ENCODE measurements around the gene SPPL3.
"Not testable (repeated sequence)": the region's sequence is repeated elsewhere in the genome, so short reads cannot be mapped to it uniquely, and the experiment has no call there.

The SPPL3 gene

DNA sequence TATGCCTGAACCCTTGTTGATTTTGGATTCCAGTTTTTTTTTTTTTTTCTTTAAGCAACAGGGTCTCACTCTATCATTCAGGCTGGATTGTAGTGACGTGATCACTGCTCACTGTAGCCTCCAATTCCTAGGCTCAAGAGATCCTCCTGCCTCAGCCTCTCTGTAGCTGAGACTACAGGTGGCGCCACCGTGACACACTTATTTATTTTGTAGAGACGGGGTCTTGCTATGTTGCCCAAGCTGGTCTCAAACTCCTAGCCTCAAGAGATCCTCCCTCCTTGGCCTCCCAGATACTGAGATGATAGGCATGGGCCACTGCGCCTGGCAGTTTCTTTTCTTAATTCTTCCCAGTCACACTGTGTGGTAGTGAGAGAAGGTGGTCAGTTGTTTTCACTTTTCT, 153.4 kb downstream of the SPPL3 start:
- DNase-seq (ENCODE audit: low read depth in 2 of 2): no peak

DNA sequence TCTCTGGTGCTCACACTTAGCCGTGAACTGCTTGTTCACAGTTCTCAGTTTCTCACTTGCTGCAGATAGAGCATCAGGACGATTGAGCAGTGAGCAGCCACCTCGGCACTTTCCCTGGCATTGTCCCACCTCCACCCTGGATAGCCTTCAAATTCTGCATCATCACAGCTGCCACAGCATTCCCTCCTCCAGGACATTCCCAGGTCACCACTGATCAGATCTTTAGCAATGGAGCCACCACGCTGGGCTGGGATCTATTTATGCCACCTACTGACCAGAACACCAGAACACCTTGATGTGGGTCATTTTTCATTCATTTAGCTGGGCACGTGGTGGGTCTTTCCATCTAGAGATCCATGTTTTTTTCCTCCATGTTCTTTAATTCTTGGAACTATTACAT, 154.9 kb downstream of the SPPL3 start:
- DNase-seq (ENCODE audit: low read depth in 2 of 2): no peak

DNA sequence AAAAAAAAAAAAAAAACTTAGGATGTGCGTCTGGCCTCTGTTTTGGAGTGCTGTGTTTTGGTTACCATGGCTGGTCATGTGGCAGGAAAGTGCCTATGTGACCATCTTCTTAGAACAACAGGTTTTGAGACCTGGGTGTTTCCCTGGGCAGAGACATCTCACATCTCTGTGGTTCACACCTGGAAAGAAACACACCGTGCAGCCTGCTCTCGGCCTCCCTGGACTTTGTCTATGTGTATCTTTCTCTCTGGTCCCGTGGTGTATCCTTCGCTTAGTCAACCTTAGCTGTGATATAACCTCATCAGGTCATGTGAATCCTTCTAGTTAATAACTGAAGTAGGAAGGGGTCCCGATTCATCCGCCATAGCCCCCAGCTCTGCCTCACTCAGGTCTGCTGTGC, 155.9 kb downstream of the SPPL3 start:
- no peak for DNase-seq (ENCODE audit: low read depth in 2 of 2)

DNA sequence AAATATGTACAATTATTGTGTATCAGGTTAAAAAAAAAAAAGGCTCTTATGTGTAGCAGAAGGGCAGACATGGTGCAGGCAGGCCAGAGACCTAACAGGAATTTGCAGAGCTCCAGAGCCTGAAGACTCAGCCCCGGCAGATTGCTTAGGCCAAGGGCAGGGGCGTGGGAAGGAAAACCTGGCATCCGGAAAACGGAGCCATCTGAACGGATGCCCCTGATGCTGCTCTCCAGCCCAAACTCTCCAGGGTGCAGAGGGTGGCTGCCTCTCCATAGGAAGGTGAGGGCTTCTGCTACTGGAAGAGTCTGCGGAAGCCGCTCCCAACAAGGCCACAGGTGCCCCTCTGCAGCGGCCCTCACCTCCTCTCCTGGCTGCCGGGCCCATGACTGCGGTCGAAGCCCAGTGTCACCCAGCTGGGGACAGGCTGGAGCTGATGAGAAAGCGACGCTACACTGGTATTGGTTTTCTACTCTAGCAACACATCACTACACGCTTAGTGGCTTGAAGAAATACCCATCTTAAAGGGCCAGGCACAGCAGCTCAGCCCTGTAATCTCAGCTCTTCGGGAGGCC, 159.2 kb downstream of the SPPL3 start:
- DNase-seq (ENCODE audit: low read depth in 2 of 2): no peak

DNA sequence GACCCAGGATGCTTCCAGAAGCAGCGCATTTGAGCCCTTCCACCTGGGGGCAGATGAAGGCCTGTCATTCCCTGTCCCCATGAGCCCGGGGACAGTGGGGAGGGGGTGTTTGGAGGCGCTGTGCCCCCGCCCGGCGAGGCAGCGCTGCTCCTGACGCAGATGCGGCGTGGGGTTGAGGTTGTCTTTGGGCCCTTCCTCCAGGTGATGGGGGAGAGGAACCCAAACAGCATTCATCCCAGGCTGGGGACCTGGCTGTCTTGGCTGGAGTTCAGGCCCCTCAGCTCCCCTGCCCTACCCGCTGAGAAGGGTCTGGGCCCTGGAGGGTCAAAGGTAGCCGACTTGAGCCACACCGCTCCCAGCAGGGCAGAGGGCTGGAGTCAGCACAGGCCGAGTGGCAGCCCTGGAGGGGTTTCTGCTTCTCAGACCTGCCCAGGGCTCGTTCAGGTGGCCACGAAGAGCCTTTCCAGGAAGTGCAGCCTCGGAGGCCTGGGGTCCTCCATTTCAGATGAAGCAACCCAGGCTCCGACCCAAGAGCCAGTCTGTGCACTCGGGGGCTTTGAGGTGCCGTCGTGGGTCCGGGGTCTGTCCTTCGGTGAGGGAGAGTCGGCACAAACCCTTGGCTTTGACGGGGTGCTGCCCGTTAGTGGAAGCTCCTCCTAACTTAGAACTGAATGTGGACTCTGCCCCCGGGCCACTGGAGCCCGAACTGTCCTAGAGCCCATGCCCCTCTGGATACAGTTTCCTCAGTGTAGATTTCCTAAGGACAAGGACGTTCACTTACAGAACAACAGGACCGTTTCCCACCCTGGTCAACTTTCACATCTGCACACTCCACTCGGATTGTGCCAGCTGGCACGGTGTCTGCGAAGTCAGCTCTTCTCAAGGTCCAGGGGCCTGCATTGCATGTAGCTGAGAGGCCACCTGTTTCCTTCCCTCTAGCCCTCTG, 162.4 kb downstream of the SPPL3 start:
- no peak for DNase-seq (ENCODE audit: low read depth in 2 of 2)

DNA sequence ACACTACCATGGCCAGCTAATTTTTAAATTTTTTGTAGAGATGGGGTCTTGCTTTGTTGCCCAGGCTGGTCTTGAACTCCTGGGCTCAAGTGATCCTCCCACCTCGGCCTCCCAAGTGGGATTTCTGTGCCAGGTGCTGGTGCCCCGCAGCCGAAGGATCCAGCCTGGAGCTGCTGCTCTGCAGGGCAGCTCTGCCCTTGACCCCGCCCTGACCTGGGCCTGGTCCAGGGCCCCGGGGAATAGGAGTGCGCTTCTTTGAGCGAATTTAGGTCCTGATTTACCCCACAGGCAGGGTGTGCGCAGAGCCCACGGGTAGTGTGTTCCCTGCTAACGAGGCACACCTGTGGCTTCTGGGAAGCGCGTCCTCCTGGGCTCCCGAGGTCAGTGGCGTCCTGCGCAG, 163.3 kb downstream of the SPPL3 start:
- no peak for DNase-seq (ENCODE audit: low read depth in 2 of 2)

DNA sequence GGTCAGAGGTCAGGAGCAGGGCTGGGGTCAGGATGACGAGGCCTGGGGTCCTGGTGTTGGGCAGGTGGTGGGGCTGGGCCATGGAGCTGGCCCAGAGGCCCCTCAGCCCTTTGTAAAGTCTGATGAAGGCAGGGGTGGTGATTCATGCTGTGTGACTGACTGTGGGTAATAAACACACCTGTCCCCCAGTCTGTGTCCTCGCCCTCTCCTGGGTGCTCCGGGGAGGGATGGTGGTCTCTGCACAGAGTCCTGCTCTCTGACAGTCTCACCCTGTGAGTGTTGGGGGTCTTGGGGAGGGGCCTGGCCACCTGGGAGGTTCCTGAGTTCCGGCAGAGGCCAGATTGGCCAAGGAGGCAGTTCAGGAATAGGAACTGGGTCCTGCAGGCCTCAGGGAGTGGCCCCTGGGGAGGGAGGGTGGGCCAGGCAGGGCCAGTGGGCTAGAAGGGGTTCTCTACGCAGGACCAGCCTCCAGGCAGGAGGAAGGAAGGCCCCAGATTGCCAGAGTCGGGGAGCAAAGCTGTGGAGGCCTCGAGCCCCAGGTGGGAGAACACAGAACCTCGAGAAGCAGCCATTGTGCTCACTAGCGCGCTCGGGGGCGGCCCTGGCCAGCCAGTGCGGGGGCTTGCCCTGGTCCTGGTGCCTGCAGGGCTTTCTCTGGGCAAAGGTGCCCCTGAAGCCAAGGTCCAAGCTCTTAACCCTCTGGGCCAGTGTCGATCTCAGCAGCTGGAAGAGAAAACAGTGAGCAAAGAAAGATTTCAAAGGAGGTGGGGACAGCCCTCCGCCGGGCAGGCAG, 164.1 kb downstream of the SPPL3 start:
- DNase-seq (ENCODE audit: low read depth in 2 of 2): no peak

- DNase-seq (ENCODE audit: low read depth in 2 of 2): no peak
Measured at GRCh38 chr12:120739031-120739762, 165.0 kb downstream of the SPPL3 start.

- DNase-seq (ENCODE audit: low read depth in 2 of 2): no peak
Measured at GRCh38 chr12:120738252-120739030, 165.7 kb downstream of the SPPL3 start.

- DNase-seq (ENCODE audit: low read depth in 2 of 2): no peak
Measured at GRCh38 chr12:120737557-120738251, 166.5 kb downstream of the SPPL3 start.

DNA sequence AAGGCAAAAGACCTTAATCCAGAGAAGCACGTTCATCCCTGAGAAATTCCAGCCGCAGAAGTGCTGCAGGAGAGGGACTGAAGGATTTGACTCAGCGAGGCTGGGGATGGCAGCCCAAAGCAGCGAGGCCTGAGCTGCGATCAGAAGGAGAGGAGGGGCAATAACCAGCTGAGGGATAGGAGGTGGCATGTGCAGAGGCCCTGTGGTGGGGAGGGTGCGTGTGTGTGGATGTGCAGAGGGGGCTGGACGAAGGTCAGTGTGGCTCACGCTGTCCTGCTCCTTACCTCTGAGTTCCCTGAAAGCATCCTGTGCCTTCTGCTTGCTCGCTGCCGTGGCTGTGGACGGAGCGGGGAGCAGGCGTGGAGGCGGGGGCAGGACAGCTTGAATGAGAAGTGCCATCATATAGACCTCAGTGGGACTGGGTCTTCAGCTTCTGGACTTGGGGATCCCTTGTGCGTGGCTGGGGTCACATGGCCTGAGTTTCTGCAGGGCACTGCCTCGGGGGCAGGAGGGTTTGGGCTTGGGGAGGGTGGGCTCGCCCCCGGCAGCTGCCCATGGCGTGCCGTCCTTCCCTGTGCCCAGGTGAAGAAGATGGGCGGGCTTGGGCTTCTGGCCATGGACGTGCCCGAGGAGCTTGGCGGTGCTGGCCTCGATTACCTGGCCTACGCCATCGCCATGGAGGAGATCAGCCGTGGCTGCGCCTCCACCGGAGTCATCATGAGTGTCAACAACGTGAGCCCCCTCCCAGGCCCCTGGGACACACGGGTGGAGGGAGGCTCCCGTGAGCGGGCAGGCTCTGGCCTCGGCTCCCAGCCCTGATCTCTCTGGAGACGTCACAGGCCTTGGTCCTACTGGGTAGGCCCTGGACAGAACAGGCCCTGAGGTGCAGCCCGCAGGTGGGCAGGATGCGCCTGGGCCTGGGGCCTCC, 167.5 kb downstream of the SPPL3 start:
- DNase-seq (ENCODE audit: low read depth in 2 of 2): no peak

DNA sequence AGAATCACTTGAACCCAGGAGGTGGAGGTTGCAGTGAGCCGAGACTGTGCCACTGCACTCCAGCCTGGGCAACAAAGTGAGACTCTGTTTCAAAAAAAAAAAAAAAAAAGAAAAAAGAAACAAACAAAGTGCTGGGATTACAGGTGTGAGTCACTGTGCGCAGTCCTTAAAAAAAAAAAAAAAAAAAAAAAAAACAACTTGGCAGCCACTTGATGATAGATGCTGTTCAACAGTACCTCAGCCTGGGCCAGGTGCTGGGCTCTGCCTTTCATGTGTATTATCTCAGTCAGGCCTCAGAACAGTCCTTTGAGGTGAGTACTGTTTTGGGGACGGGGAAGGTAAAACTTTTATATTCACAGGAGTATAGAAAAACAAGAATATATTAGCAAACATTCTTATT, 169.0 kb downstream of the SPPL3 start:
- DNase-seq (ENCODE audit: low read depth in 2 of 2): no peak

DNA sequence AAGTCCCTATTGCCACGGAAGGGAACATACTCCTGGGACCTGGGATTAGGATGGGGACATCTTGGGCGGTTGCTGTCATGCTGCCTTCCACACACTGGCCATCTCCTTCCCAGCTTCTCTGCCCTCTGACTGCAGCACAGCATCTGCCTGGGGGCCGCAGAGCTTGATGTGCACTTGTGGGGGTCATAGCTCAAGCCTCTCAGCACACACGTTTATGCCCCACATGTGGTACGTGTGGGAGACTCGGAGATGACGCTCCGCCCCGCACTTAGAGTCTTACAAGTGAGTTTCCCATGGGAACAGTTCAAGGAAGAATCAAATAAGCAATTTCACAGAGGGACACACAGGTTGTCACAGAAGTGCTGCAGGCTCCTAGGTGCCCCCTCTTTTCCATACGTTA, 169.9 kb downstream of the SPPL3 start:
- no peak for DNase-seq (ENCODE audit: low read depth in 2 of 2)

GRCh38 chr12:120733574-120733973, 170.6 kb downstream of the SPPL3 start:
- no peak for DNase-seq (ENCODE audit: low read depth in 2 of 2)

- DNase-seq (ENCODE audit: low read depth in 2 of 2): not testable (repeated sequence)
Measured at GRCh38 chr12:120732198-120732597, 172.0 kb downstream of the SPPL3 start.

GRCh38 chr12:120726961-120727360, 177.2 kb downstream of the SPPL3 start:
- DNase-seq (ENCODE audit: low read depth in 2 of 2): no peak

DNA sequence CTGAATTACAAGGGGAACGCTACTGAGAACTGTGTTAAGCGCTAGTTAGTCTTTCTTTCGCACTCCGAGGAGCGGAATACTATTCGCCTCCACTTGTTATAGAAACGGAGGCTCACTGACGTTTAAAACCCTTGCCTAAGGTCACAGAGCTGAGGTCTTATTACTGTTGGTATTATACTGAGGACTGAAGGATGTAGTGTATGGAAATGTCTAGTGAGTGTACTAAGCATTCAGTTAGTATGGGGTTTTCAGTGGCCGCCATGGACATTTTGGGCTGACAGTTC, 177.7 kb downstream of the SPPL3 start:
- no peak for DNase-seq (ENCODE audit: low read depth in 2 of 2)

DNA sequence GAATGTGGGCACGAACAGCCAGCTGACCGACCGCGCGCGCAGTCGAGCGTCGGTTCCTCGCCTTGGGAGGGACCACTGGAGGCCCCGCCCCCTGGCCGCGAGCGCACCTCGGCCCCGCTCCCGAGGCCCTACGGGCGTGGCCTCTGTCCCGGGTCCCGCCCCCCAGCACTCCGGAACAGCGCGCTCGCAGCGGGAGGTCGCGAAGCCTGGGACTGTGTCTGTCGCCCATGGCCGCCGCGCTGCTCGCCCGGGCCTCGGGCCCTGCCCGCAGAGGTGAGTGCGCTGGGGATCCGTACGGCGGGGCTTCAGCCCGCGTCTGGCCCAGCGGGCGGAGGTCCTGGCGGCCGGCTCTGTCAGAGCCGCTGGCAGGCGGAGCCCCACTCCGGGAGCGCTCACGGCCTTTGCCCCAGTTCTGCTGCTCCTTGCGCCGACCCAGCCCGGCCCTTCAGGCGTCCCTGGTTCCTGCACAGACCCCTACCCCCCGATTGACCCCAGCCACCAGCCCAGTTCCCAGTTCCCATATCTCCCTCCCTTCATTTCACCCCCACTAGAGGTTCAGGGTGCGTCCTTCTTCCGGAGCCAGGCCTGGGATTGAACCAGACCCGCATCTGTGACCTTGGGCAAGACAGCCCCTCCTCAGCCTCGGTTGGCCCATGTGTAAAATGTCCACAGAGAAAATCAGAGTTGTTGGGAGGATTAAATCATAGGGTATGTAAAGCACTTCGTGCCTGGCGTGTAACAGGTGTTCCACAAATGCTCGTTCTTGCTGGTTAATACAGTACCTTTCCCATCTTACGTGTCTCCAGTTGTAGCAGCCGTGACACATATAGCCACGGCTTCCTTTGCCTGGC, 178.3 kb downstream of the SPPL3 start, which contains the start of gene ACADS:
Gene ACADS, plus strand, starts transcription at position 168 of the 851 bp plus-strand sequence. Its CDS starts 60 bp downstream, at position 228.
- peak; percentile 66 to 77 for DNase-seq (ENCODE audit: low read depth in 2 of 2)

Measured in stimulated activated CD8-positive, alpha-beta memory T cell treated with anti-CD3 and anti-CD28 coated beads, Interleukin-7, amount 100 ng/mL, for 1 hour (primary cell).